MCF 10A (cell line): ENCODE results near the gene GALK1. TPM values are rescaled to one million over a fixed set of nuclear protein-coding genes. Genes with fewer than 3 reads are reported as not detected.
"Not testable (repeated sequence)": the region's sequence is repeated elsewhere in the genome, so short reads cannot be mapped to it uniquely, and the experiment has no call there.

Experiments
- BruUV-seq: library from RNA; stranded (reverse); fragments of 400-500 nt; replicated peaks from 2 replicates; lab custom pipeline; 2021; lab: Mats Ljungman, UMichigan
- CTCF ChIA-PET: fragments of 300-600 bp; sonication (Branson Sonifier 250); formaldehyde crosslinking; extraction: SDS; loops from one replicate; lab custom pipeline; 2021; ENCODE audit warnings: antibody characterized with exemption, inconsistent platforms; lab: Yijun Ruan, JAX
- POLR2A ChIA-PET: fragments of 300-600, 350-650 bp; sonication (Branson Sonifier 250); formaldehyde crosslinking; extraction: SDS; loops from one replicate; lab custom pipeline; 2020; ENCODE audit warnings: antibody characterized with exemption, inconsistent platforms; lab: Yijun Ruan, JAX
- DNase-seq: peaks from one replicate; pipeline ENCODE4 v3.0.0-alpha.2; 2018; ENCODE audit not compliant: unreplicated experiment
- H3K27ac Mint-ChIP-seq: one replicate; pipeline ENCODE4 v1.8.0; 2022; ENCODE audit warnings: mild to moderate bottlenecking, low read depth, mixed read lengths; ENCODE audit not compliant: unreplicated experiment
- H3K27me3 Mint-ChIP-seq: one replicate; pipeline ENCODE4 v1.8.0; 2022; ENCODE audit warnings: mixed read lengths; ENCODE audit not compliant: insufficient read depth, unreplicated experiment
- H3K36me3 Mint-ChIP-seq: one replicate; pipeline ENCODE4 v1.8.0; 2022; ENCODE audit warnings: mild to moderate bottlenecking, moderate library complexity, mixed read lengths; ENCODE audit not compliant: insufficient read depth, unreplicated experiment
- H3K4me1 Mint-ChIP-seq: one replicate; pipeline ENCODE4 v1.8.0; 2022; ENCODE audit warnings: mixed read lengths; ENCODE audit not compliant: insufficient read depth, unreplicated experiment
- H3K4me3 Mint-ChIP-seq: one replicate; pipeline ENCODE4 v1.8.0; 2022; ENCODE audit warnings: mild to moderate bottlenecking, moderate library complexity, mixed read lengths; ENCODE audit not compliant: unreplicated experiment
- H3K9me3 Mint-ChIP-seq: one replicate; pipeline ENCODE4 v1.8.0; 2022; ENCODE audit warnings: mixed read lengths; ENCODE audit not compliant: unreplicated experiment
- intact Hi-C: fragments of 100-400 bp; cut with micrococcal nuclease; formaldehyde crosslinking; loops from 2 replicates; pipeline ENCODE4 v1.14.1; 2022
- total RNA-seq: library from RNA; stranded (reverse); gene quantifications from 2 replicates; pipeline ENCODE4 v1.2.3, GENCODE V29; 2022
- TF ChIP-seq, protein P1 (sequence below): fragments of 200-600 bp; IDR thresholded peaks from one replicate; pipeline ENCODE4 v1.8.0; 2022; ENCODE audit warnings: antibody characterized with exemption, mild to moderate bottlenecking; ENCODE audit not compliant: unreplicated experiment

GALK1 gene
- total RNA-seq, 1 experiment from 2014 or later: 8.7 TPM

DNA sequence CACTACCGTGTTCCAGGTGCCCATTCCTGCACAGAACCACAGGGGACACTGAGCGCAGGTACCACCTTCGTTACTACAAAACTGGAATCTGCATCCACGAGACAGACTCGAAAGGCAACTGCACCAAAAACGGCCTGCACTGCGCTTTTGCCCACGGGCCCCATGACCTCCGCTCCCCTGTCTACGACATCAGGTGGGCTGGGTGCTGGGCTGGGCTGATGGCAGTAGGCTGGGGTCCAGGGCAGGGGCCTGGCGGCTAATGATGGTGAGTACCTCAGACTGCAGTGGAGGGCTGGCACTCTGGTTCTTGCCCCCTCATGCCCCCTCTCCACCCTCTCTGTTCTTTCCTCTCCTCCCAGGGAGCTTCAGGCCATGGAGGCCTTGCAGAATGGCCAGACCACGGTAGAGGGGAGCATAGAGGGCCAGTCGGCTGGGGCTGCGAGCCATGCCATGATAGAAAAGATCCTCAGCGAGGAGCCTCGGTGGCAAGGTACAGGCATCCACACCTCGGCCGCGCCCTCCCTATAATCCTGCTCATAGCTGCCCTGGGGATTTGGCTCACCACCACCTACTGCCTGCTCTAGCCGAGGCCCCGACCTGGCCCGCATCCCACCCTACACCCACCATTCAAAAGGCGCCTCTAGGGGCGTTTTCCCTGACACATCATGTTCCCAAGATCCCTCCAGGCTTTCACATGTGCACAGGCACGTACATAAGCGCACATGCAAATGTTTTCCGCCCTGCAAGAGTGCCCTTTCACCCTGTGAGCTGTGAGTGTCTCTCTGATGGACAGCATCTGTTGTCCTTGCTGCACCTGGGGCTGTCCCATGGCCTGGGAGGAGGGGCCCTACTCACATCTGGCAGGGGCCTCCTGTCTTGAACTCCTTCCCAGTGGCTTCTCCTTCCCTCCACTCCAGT lies 47.4 kb upstream of the GALK1 start:
- no peaks in the 10 kb centered on the region for H3K27me3 Mint-ChIP-seq
- peaks cover 22% of the 10 kb centered on the region for H3K4me1 Mint-ChIP-seq
- peaks cover 23% of the 10 kb centered on the region for H3K36me3 Mint-ChIP-seq
- H3K4me3 Mint-ChIP-seq: no peak overlapping the region
- intact Hi-C loops: no loop called here
- no peaks in the 10 kb centered on the region for H3K9me3 Mint-ChIP-seq
- no peak overlapping the region for H3K27ac Mint-ChIP-seq
- TF ChIP-seq, protein P1, sequence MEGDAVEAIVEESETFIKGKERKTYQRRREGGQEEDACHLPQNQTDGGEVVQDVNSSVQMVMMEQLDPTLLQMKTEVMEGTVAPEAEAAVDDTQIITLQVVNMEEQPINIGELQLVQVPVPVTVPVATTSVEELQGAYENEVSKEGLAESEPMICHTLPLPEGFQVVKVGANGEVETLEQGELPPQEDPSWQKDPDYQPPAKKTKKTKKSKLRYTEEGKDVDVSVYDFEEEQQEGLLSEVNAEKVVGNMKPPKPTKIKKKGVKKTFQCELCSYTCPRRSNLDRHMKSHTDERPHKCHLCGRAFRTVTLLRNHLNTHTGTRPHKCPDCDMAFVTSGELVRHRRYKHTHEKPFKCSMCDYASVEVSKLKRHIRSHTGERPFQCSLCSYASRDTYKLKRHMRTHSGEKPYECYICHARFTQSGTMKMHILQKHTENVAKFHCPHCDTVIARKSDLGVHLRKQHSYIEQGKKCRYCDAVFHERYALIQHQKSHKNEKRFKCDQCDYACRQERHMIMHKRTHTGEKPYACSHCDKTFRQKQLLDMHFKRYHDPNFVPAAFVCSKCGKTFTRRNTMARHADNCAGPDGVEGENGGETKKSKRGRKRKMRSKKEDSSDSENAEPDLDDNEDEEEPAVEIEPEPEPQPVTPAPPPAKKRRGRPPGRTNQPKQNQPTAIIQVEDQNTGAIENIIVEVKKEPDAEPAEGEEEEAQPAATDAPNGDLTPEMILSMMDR: no peak
- no peak for DNase-seq
- ChIA-PET CTCF (interaction anchor here (0.9 kb wide), 1 partner anchor 13 kb away, joined by 3 read pairs; no protein-coding TSS in a partner anchor), POLR2A (interaction anchor here (1.2 to 1.3 kb wide), 2 partner anchors 32 to 37 kb away, joined by 3 read pairs; no protein-coding TSS in a partner anchor)
- BruUV-seq: no TSS peak

DNA sequence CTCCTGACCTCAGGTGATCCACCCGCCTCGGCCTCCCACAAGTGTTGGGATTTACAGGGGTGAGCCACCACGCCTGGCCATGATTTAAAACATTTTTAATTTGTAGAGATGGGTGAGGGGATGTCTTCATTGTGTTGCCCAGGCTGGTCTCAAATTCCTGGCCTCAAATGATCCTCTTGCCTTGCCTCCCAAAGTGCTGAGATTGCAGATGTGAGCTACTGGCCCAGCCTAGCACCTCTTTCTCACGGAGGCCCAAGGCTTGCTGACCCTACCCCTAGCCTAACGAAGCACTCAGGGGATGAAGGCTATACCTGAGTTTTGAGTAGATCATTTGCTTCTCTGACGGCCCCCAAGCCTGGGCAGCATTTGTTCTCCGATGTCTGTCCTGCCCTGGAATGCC lies 46.2 kb upstream of the GALK1 start:
- ChIA-PET CTCF (no interaction called here), POLR2A (interaction anchor here (0.6 to 1.1 kb wide), 2 partner anchors 25 to 28 kb away, joined by 3 read pairs; no protein-coding TSS in a partner anchor)
- no peak for DNase-seq
- TF ChIP-seq, protein P1: no peak
- Mint-ChIP-seq H3K27me3 (no peaks in the 10 kb centered on the region), H3K4me3 (no peak overlapping the region), H3K9me3 (no peaks in the 10 kb centered on the region), H3K27ac (no peak overlapping the region), H3K36me3 (peaks cover 17% of the 10 kb centered on the region), H3K4me1 (peaks cover 22% of the 10 kb centered on the region)
- no TSS peak for BruUV-seq
- intact Hi-C loops: no loop called here

DNA sequence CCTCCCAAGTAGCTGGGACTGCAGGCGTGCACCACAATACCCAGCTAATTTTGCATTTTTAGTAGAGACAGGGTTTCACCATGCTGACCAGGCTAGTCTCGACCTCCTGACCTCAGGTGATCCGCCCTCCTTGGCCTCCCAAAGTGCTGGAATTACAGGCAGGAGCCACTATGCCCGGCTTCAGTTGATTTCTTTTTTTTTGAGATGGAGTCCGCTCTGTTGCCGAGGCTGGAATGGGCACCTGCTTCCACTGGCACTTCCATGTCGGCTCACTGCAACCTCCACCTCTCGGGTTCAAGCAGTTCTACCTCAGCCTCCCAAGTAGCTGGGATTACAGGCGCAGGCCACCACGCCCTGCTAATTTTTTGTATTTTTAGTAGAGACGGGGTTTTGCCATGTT lies 45.8 kb upstream of the GALK1 start:
- H3K9me3 Mint-ChIP-seq, H3K27me3 Mint-ChIP-seq, DNase-seq, BruUV-seq, H3K27ac Mint-ChIP-seq, H3K4me3 Mint-ChIP-seq, CTCF ChIA-PET, intact Hi-C loops: not testable (repeated sequence)
- Mint-ChIP-seq H3K4me1 (peaks cover 22% of the 10 kb centered on the region), H3K36me3 (peaks cover 17% of the 10 kb centered on the region)
- POLR2A ChIA-PET: interaction anchor here (0.6 to 1.1 kb wide), 3 partner anchors 15 to 27 kb away, joined by 3 to 4 read pairs (median 3); no protein-coding TSS in a partner anchor

DNA sequence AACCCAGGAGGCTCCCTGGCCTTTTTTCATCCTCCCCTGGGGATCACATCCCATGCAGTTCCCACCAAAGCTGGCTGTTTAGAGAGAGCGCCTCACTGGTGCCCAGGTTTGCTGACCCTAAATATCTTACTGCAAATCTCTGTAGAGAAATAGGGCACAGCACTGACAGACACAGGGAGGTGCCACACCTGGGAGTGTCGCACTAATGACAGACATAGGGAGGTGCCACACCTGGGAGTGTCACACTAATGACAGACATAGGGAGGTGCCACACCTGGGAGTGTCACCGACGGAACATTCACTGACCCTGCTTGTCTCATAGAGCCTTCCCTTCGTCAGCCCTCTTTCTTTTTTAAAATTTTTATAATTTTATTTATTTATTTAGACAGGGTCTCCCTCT lies 45.2 kb upstream of the GALK1 start:
- H3K4me3 Mint-ChIP-seq: no peak overlapping the region
- no peaks in the 10 kb centered on the region for H3K27me3 Mint-ChIP-seq
- CTCF ChIA-PET: no interaction called here
- intact Hi-C loops: no loop called here
- POLR2A ChIA-PET: interaction anchor here (0.7 kb wide), 1 partner anchor 16 kb away, joined by 4 read pairs; no protein-coding TSS in a partner anchor
- no peak overlapping the region for H3K27ac Mint-ChIP-seq
- peaks cover 21% of the 10 kb centered on the region for H3K4me1 Mint-ChIP-seq
- DNase-seq: no peak
- BruUV-seq: no TSS peak
- H3K36me3 Mint-ChIP-seq: peaks cover 17% of the 10 kb centered on the region
- no peaks in the 10 kb centered on the region for H3K9me3 Mint-ChIP-seq
- TF ChIP-seq, protein P1: no peak
